ENCODE measurements around the gene CNOT4.
A peak's percentile ranks its signal among the peaks of the same experiment; 100 is the strongest.

CNOT4 gene

DNA sequence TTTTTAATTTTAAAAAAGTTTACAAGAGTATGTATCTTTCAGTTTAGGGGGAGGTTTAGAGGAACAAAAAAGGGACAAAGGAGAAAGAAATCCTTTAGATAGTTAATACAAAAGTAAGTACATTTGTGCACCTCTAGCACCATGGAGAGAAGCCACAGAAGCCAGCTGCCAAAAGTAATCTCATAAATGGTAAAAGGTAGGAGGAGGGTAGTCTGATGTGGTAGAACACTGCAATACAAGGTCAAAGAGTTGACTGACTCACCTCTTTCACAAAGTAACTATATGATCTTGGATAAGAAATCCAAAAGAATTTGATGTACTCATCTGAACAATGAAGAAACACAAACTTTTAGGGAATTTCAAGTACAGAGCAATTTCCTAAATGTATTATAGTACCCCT lies 68.1 kb downstream of the CNOT4 start:
- Histone ChIP-seq H3K27ac (ENCODE audit: low read depth, low read length) (no peak overlapping the region), H3K9me3 (ENCODE audit: insufficient read depth, low read depth, low read length) (no peaks in the 10 kb centered on the region), H4K8ac (ENCODE audit: low read depth, low read length) (no peak overlapping the region), H3K14ac (ENCODE audit: low read length) (no peak overlapping the region), H3K4ac (ENCODE audit: low read depth, low read length) (no peak overlapping the region), H2BK5ac (ENCODE audit: low read depth, low read length, poor library complexity) (no peak overlapping the region), H3K27me3 (ENCODE audit: insufficient read depth, low read length) (no peaks in the 10 kb centered on the region), H4K91ac (ENCODE audit: low read depth, low read length) (no peak overlapping the region), H3K79me1 (ENCODE audit: low read length) (no peaks in the 10 kb centered on the region), H2BK120ac (ENCODE audit: insufficient read depth, low read length, poor library complexity) (no peak overlapping the region), H3K79me2 (ENCODE audit: control insufficient read depth, insufficient read depth, low read length, poor library complexity) (peaks cover 2% of the 10 kb centered on the region), H2AFZ (ENCODE audit: insufficient read depth, low read length, poor library complexity) (no peak overlapping the region), H3K4me3 (ENCODE audit: low read depth, low read length) (no peak overlapping the region), H3K4me2 (ENCODE audit: low read length) (no peak overlapping the region), H4K12ac (ENCODE audit: low read depth, low read length) (no peak overlapping the region), H3K18ac (ENCODE audit: low read length) (no peak overlapping the region), H3K23ac (ENCODE audit: low read length) (no peak overlapping the region), H3K36me3 (ENCODE audit: control insufficient read depth in 1 of 2, insufficient read depth in 2 of 2, low read length in 2 of 2) (peaks cover 2 to 6% of the 10 kb centered on the region in 2 experiments), H3K4me1 (ENCODE audit: control insufficient read depth in 1 of 2, insufficient read depth in 2 of 2, low read length in 2 of 2) (no peaks in the 10 kb centered on the region), H2AK5ac (ENCODE audit: low read length) (no peak overlapping the region), H3K9ac (ENCODE audit: low read length) (no peak overlapping the region), H2BK12ac (ENCODE audit: low read length) (no peak overlapping the region)
- peak in 1 of 2 donors; percentile 25 for DNase-seq

- Histone ChIP-seq H3K4ac (ENCODE audit: low read depth, low read length) (no peak overlapping the region), H3K4me2 (ENCODE audit: low read length) (no peak overlapping the region), H2AFZ (ENCODE audit: insufficient read depth, low read length, poor library complexity) (no peak overlapping the region), H3K27ac (ENCODE audit: low read depth, low read length) (no peak overlapping the region), H2AK5ac (ENCODE audit: low read length) (no peak overlapping the region), H3K18ac (ENCODE audit: low read length) (no peak overlapping the region), H2BK12ac (ENCODE audit: low read length) (no peak overlapping the region), H3K79me2 (ENCODE audit: control insufficient read depth, insufficient read depth, low read length, poor library complexity) (no peaks in the 10 kb centered on the region), H3K9me3 (ENCODE audit: insufficient read depth, low read depth, low read length) (no peaks in the 10 kb centered on the region), H3K23ac (ENCODE audit: low read length) (no peak overlapping the region), H3K36me3 (ENCODE audit: control insufficient read depth in 1 of 2, insufficient read depth in 2 of 2, low read length in 2 of 2) (peaks cover 2 to 4% of the 10 kb centered on the region in 2 experiments), H3K4me3 (ENCODE audit: low read depth, low read length) (no peak overlapping the region), H4K8ac (ENCODE audit: low read depth, low read length) (no peak overlapping the region), H3K4me1 (ENCODE audit: control insufficient read depth in 1 of 2, insufficient read depth in 2 of 2, low read length in 2 of 2) (no peaks in the 10 kb centered on the region), H4K12ac (ENCODE audit: low read depth, low read length) (no peak overlapping the region), H3K27me3 (ENCODE audit: insufficient read depth, low read length) (no peaks in the 10 kb centered on the region), H2BK120ac (ENCODE audit: insufficient read depth, low read length, poor library complexity) (no peak overlapping the region), H2BK5ac (ENCODE audit: low read depth, low read length, poor library complexity) (no peak overlapping the region), H3K14ac (ENCODE audit: low read length) (no peak overlapping the region), H4K91ac (ENCODE audit: low read depth, low read length) (no peak overlapping the region), H3K9ac (ENCODE audit: low read length) (no peak overlapping the region), H3K79me1 (ENCODE audit: low read length) (no peaks in the 10 kb centered on the region)
- DNase-seq, result no peak
- WGBS (ENCODE audit: extremely low coverage, insufficient coverage, insufficient read length), result no CpG with 5 or more reads among the region's 4 CpGs
These were observed 75.9 kb downstream of the CNOT4 start for GRCh38 chr7:135434047-135434446.

DNA sequence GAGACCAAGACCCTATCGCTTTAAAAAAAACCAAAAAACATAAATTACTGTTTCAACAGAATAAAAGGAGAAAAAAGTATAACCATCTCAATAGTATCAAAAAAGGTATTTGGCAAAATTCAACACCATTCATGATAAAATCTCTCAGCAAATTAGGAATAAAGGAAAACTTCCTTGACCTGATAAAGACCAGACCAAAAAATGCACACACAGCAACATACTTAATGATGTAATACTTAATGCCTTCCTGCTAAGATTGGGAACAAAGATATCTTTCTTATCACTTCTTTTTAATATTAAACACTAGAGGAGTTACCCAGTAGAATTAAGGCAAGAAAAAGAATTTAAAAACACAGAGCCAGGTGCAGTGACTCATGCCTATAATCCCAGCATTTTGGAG lies 79.3 kb downstream of the CNOT4 start:
- Histone ChIP-seq H3K14ac (ENCODE audit: low read length) (no peak overlapping the region), H3K4me1 (ENCODE audit: control insufficient read depth in 1 of 2, insufficient read depth in 2 of 2, low read length in 2 of 2) (no peaks in the 10 kb centered on the region), H2BK5ac (ENCODE audit: low read depth, low read length, poor library complexity) (no peak overlapping the region), H2BK12ac (ENCODE audit: low read length) (no peak overlapping the region), H2AK5ac (ENCODE audit: low read length) (no peak overlapping the region), H3K27me3 (ENCODE audit: insufficient read depth, low read length) (no peaks in the 10 kb centered on the region), H3K9me3 (ENCODE audit: insufficient read depth, low read depth, low read length) (no peaks in the 10 kb centered on the region), H3K23ac (ENCODE audit: low read length) (no peak overlapping the region), H4K91ac (ENCODE audit: low read depth, low read length) (no peak overlapping the region), H3K4me3 (ENCODE audit: low read depth, low read length) (no peak overlapping the region), H3K4me2 (ENCODE audit: low read length) (no peak overlapping the region), H2BK120ac (ENCODE audit: insufficient read depth, low read length, poor library complexity) (no peak overlapping the region), H4K12ac (ENCODE audit: low read depth, low read length) (no peak overlapping the region), H3K79me2 (ENCODE audit: control insufficient read depth, insufficient read depth, low read length, poor library complexity) (no peaks in the 10 kb centered on the region), H3K79me1 (ENCODE audit: low read length) (no peaks in the 10 kb centered on the region), H2AFZ (ENCODE audit: insufficient read depth, low read length, poor library complexity) (no peak overlapping the region), H3K36me3 (ENCODE audit: control insufficient read depth in 1 of 2, insufficient read depth in 2 of 2, low read length in 2 of 2) (peaks cover 0 to 2% of the 10 kb centered on the region in 2 experiments), H3K18ac (ENCODE audit: low read length) (no peak overlapping the region), H4K8ac (ENCODE audit: low read depth, low read length) (no peak overlapping the region), H3K4ac (ENCODE audit: low read depth, low read length) (no peak overlapping the region), H3K27ac (ENCODE audit: low read depth, low read length) (no peak overlapping the region), H3K9ac (ENCODE audit: low read length) (no peak overlapping the region)
- WGBS (ENCODE audit: extremely low coverage, insufficient coverage, insufficient read length), result no CpG with 5 or more reads among the region's 1 CpG
- no peak for DNase-seq

- Histone ChIP-seq H2AFZ (ENCODE audit: insufficient read depth, low read length, poor library complexity) (no peak overlapping the region), H3K4me2 (ENCODE audit: low read length) (no peak overlapping the region), H3K4ac (ENCODE audit: low read depth, low read length) (no peak overlapping the region), H3K9me3 (ENCODE audit: insufficient read depth, low read depth, low read length) (no peaks in the 10 kb centered on the region), H4K91ac (ENCODE audit: low read depth, low read length) (no peak overlapping the region), H3K36me3 (ENCODE audit: control insufficient read depth in 1 of 2, insufficient read depth in 2 of 2, low read length in 2 of 2) (peaks cover 0 to under 1% of the 10 kb centered on the region in 2 experiments), H3K14ac (ENCODE audit: low read length) (no peak overlapping the region), H4K8ac (ENCODE audit: low read depth, low read length) (no peak overlapping the region), H2AK5ac (ENCODE audit: low read length) (no peak overlapping the region), H3K27me3 (ENCODE audit: insufficient read depth, low read length) (no peaks in the 10 kb centered on the region), H2BK120ac (ENCODE audit: insufficient read depth, low read length, poor library complexity) (no peak overlapping the region), H3K79me2 (ENCODE audit: control insufficient read depth, insufficient read depth, low read length, poor library complexity) (no peaks in the 10 kb centered on the region), H3K18ac (ENCODE audit: low read length) (no peak overlapping the region), H3K9ac (ENCODE audit: low read length) (no peak overlapping the region), H4K12ac (ENCODE audit: low read depth, low read length) (no peak overlapping the region), H3K23ac (ENCODE audit: low read length) (no peak overlapping the region), H3K27ac (ENCODE audit: low read depth, low read length) (no peak overlapping the region), H3K4me1 (ENCODE audit: control insufficient read depth in 1 of 2, insufficient read depth in 2 of 2, low read length in 2 of 2) (no peaks in the 10 kb centered on the region), H2BK5ac (ENCODE audit: low read depth, low read length, poor library complexity) (no peak overlapping the region), H3K4me3 (ENCODE audit: low read depth, low read length) (no peak overlapping the region), H2BK12ac (ENCODE audit: low read length) (no peak overlapping the region), H3K79me1 (ENCODE audit: low read length) (no peaks in the 10 kb centered on the region)
- no peak for DNase-seq
- no CpG with 5 or more reads among the region's 1 CpG for WGBS (ENCODE audit: extremely low coverage, insufficient coverage, insufficient read length)
These were observed 81.0 kb downstream of the CNOT4 start for GRCh38 chr7:135428879-135429278.

GRCh38 chr7:135428011-135428410 lies 81.9 kb downstream of the CNOT4 start:
- H3K27ac ChIP-seq (ENCODE audit: low read depth, low read length), result no peak overlapping the region
- H2AFZ ChIP-seq (ENCODE audit: insufficient read depth, low read length, poor library complexity), result no peak overlapping the region
- H3K14ac ChIP-seq (ENCODE audit: low read length), result no peak overlapping the region
- H3K79me1 ChIP-seq (ENCODE audit: low read length), result no peaks in the 10 kb centered on the region
- no peak overlapping the region for H3K4me3 ChIP-seq (ENCODE audit: low read depth, low read length)
- H3K18ac ChIP-seq (ENCODE audit: low read length), result no peak overlapping the region
- H2AK5ac ChIP-seq (ENCODE audit: low read length), result no peak overlapping the region
- H3K4me2 ChIP-seq (ENCODE audit: low read length), result no peak overlapping the region
- H3K79me2 ChIP-seq (ENCODE audit: control insufficient read depth, insufficient read depth, low read length, poor library complexity), result no peaks in the 10 kb centered on the region
- no peak for DNase-seq
- no peak overlapping the region for H2BK120ac ChIP-seq (ENCODE audit: insufficient read depth, low read length, poor library complexity)
- H3K9ac ChIP-seq (ENCODE audit: low read length), result no peak overlapping the region
- H3K36me3 ChIP-seq (ENCODE audit: control insufficient read depth in 1 of 2, insufficient read depth in 2 of 2, low read length in 2 of 2), result no peaks in the 10 kb centered on the region
- no peak overlapping the region for H2BK5ac ChIP-seq (ENCODE audit: low read depth, low read length, poor library complexity)
- no peak overlapping the region for H4K8ac ChIP-seq (ENCODE audit: low read depth, low read length)
- H3K4ac ChIP-seq (ENCODE audit: low read depth, low read length), result no peak overlapping the region
- no peak overlapping the region for H4K12ac ChIP-seq (ENCODE audit: low read depth, low read length)
- no peaks in the 10 kb centered on the region for H3K4me1 ChIP-seq (ENCODE audit: control insufficient read depth in 1 of 2, insufficient read depth in 2 of 2, low read length in 2 of 2)
- H3K23ac ChIP-seq (ENCODE audit: low read length), result no peak overlapping the region
- no peaks in the 10 kb centered on the region for H3K9me3 ChIP-seq (ENCODE audit: insufficient read depth, low read depth, low read length)
- H4K91ac ChIP-seq (ENCODE audit: low read depth, low read length), result no peak overlapping the region
- H3K27me3 ChIP-seq (ENCODE audit: insufficient read depth, low read length), result no peaks in the 10 kb centered on the region
- H2BK12ac ChIP-seq (ENCODE audit: low read length), result no peak overlapping the region

Data from trophoblast cell (in vitro differentiated cells and primary cell).